HL-60 (cell line): Measurements from ENCODE around the gene LRP5.
A peak's percentile ranks its signal among the peaks of the same experiment; 100 is the strongest.

Experiments used
- DNase-seq, 2 experiments: peaks; one replicate each; pipeline ENCODE4 v3.0.0-alpha.2; 2010 to 2020; ENCODE audit warnings: low read depth in 1 of 2, low spot score in 1 of 2
- H3K27ac ChIP-seq: fragments of 250-450 bp; sonication (Bioruptor Pico); replicated peaks from 2 replicates; pipeline ENCODE4 v1.5.1; 2020; ENCODE audit warnings: mild to moderate bottlenecking, moderate library complexity
- H3K27me3 ChIP-seq: fragments of 250-450 bp; sonication (Bioruptor Pico); 2 replicates; pipeline ENCODE4 v1.5.1; 2021; ENCODE audit warnings: mild to moderate bottlenecking, moderate library complexity; ENCODE audit not compliant: insufficient read depth, poor library complexity, severe bottlenecking
- H3K4me3 ChIP-seq: replicated peaks from 2 replicates; pipeline ENCODE4 v1.5.1; 2011; ENCODE audit warnings: mild to moderate bottlenecking, control low read depth, low read length; ENCODE audit not compliant: insufficient read depth
- GABPA ChIP-seq: IDR thresholded peaks from 2 replicates; pipeline ENCODE4 v1.6.1; 2012; ENCODE audit warnings: low read depth
- POLR2AphosphoS5 ChIP-seq: IDR thresholded peaks from 2 replicates; pipeline ENCODE4 v1.6.1; 2012; ENCODE audit warnings: low read depth
- SPI1 ChIP-seq: IDR thresholded peaks from 2 replicates; pipeline ENCODE4 v1.6.1; 2012; ENCODE audit warnings: low read depth, mild to moderate bottlenecking, borderline replicate concordance
- TF ChIP-seq, protein P1 (sequence below): IDR thresholded peaks from one replicate; pipeline ENCODE4 v1.5.1; 2011; ENCODE audit warnings: low read length, control low read depth, inconsistent platforms; ENCODE audit not compliant: insufficient read depth
- TF ChIP-seq, protein P2 (sequence below): IDR thresholded peaks from 2 replicates; pipeline ENCODE4 v1.6.1; 2012; ENCODE audit warnings: low read depth; ENCODE audit not compliant: insufficient replicate concordance

The LRP5 gene

DNA sequence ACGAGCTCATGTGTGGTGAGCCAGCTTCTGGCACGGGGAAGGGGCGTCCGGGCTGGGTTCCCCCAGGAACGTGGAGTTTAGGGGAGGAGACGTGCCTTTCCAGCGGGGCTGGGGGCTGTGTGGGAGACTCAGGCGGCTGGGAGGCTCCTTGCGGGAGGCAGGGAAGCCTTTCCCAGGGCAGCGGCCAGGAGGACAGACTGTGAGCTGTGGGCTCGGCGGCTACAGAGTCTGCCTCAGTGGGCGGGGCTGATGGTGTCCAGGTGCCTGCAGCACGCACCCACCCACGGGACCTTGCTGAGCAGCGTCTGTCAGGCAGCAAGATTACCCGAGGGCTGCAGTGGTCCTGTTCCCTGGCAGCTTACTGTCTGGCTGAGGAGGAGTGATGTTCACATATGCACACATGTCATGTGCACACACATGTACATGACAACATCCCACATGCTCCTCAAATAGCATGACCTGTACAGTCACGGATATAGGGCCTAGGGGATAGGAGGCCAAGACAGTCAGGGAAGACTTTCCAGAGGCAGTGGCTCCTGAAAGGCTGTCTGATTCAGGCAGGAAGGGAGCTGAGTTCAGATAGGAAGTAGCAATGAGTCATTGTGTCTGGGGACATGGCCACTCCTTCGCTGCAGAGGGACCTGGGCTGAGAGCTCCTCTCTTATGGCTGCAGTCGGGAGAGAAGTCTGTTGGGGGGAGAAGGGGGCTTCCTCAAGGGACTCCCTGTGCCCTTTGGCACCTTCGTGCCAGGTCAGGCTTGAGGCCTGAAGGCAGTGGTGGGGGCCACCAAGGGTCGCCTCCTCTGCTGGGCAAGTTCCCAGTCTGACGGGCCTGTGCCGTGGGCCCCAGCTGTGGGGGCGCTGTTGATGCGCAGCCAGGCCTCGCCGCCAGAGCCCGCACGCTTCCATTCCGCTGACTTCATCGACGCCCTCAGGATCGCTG is 124.9 kb downstream of the LRP5 start:
- TF ChIP-seq, protein P1, sequence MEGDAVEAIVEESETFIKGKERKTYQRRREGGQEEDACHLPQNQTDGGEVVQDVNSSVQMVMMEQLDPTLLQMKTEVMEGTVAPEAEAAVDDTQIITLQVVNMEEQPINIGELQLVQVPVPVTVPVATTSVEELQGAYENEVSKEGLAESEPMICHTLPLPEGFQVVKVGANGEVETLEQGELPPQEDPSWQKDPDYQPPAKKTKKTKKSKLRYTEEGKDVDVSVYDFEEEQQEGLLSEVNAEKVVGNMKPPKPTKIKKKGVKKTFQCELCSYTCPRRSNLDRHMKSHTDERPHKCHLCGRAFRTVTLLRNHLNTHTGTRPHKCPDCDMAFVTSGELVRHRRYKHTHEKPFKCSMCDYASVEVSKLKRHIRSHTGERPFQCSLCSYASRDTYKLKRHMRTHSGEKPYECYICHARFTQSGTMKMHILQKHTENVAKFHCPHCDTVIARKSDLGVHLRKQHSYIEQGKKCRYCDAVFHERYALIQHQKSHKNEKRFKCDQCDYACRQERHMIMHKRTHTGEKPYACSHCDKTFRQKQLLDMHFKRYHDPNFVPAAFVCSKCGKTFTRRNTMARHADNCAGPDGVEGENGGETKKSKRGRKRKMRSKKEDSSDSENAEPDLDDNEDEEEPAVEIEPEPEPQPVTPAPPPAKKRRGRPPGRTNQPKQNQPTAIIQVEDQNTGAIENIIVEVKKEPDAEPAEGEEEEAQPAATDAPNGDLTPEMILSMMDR, result no peak
- TF ChIP-seq SPI1 (no peak), POLR2AphosphoS5 (no peak)
- TF ChIP-seq, protein P2, sequence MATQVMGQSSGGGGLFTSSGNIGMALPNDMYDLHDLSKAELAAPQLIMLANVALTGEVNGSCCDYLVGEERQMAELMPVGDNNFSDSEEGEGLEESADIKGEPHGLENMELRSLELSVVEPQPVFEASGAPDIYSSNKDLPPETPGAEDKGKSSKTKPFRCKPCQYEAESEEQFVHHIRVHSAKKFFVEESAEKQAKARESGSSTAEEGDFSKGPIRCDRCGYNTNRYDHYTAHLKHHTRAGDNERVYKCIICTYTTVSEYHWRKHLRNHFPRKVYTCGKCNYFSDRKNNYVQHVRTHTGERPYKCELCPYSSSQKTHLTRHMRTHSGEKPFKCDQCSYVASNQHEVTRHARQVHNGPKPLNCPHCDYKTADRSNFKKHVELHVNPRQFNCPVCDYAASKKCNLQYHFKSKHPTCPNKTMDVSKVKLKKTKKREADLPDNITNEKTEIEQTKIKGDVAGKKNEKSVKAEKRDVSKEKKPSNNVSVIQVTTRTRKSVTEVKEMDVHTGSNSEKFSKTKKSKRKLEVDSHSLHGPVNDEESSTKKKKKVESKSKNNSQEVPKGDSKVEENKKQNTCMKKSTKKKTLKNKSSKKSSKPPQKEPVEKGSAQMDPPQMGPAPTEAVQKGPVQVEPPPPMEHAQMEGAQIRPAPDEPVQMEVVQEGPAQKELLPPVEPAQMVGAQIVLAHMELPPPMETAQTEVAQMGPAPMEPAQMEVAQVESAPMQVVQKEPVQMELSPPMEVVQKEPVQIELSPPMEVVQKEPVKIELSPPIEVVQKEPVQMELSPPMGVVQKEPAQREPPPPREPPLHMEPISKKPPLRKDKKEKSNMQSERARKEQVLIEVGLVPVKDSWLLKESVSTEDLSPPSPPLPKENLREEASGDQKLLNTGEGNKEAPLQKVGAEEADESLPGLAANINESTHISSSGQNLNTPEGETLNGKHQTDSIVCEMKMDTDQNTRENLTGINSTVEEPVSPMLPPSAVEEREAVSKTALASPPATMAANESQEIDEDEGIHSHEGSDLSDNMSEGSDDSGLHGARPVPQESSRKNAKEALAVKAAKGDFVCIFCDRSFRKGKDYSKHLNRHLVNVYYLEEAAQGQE, result no peak
- Histone ChIP-seq H3K4me3 (no peak overlapping the region), H3K27ac (no peak overlapping the region), H3K27me3 (no peaks in the 10 kb centered on the region)
- peak; percentile 11 to 28 for DNase-seq

DNA sequence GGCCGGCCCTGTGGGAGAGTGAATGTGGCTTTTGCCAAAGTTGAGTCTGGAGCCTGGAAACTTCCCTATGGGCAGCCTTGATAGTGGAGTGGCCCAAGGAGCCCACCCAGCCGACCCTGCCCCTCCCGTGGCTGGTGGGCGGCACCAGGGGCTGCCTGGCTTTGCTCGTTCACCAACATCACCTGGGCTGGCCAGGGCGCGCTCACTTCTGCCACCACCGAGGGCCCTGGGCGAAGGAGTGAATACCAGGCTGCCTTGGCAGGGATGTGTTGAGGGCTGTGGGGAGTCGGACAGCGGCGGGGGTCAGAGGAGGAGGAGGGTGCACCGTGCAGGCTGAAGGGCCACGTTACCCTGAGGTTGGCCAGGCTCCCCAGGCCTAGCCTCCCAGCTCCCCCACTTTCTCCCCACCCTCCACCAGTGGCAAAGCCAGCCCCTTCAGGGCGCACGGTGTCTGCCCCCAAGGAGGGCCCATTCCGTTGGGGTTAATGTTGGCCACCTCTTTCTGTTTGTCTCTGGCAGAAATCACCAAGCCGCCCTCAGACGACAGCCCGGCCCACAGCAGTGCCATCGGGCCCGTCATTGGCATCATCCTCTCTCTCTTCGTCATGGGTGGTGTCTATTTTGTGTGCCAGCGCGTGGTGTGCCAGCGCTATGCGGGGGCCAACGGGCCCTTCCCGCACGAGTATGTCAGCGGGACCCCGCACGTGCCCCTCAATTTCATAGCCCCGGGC is 125.7 kb downstream of the LRP5 start:
- no peak for DNase-seq
- Histone ChIP-seq H3K4me3 (no peak overlapping the region), H3K27me3 (no peaks in the 10 kb centered on the region), H3K27ac (no peak overlapping the region)
- TF ChIP-seq GABPA, result no peak
- TF ChIP-seq, protein P1, result no peak

DNA sequence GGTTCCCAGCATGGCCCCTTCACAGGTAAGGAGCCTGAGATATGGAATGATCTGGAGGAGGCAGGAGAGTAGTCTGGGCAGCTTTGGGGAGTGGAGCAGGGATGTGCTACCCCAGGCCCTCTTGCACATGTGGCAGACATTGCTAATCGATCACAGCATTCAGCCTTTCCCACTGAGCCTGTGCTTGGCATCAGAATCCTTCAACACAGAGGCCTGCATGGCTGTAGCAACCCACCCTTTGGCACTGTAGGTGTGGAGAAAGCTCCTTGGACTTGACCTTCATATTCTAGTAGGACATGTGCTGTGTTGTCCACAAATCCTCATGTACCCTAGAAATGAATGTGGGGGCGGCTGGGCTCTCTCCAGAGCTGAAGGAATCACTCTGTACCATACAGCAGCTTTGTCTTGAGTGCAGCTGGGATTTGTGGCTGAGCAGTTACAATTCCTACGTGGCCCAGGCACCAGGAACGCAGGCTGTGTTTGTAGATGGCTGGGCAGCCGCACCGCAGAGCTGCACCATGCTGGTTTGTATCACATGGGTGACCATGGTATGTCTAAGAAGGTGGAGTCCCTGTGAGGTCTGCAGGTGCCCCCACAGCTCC is 126.4 kb downstream of the LRP5 start:
- H3K27ac ChIP-seq, result no peak overlapping the region
- DNase-seq, result no peak
- H3K4me3 ChIP-seq, result no peak overlapping the region
- TF ChIP-seq, protein P2, result no peak
- TF ChIP-seq SPI1 (no peak), GABPA (no peak), POLR2AphosphoS5 (no peak)
- TF ChIP-seq, protein P1, result no peak
- no peaks in the 10 kb centered on the region for H3K27me3 ChIP-seq
